Stimulated activated naive CD4-positive, alpha-beta T cell (primary cell): ENCODE results near the gene RUFY1.
"Not testable (repeated sequence)": the region's sequence is repeated elsewhere in the genome, so short reads cannot be mapped to it uniquely, and the experiment has no call there.

Source experiments
- DNase-seq, 6 experiments: peaks; one replicate each; lab custom pipeline; 2025; lab: John Stamatoyannopoulos, UW

The RUFY1 gene

GRCh38 chr5:179621551-179622214, 71.3 kb downstream of the RUFY1 start:
- peak in 1 of 6 experiments; percentile 37 for DNase-seq

GRCh38 chr5:179623003-179623905, 72.9 kb downstream of the RUFY1 start, which contains the start of gene HNRNPH1:
TSS of gene HNRNPH1 (minus strand) at chr5:179623671. CDS start at chr5:179623133, 538 bp downstream.
- peak; percentile 95 to 99 (median 99) for DNase-seq

GRCh38 chr5:179623906-179624741, 73.8 kb downstream of the RUFY1 start:
- peak in 2 of 6 experiments; percentile 19 to 80 for DNase-seq

GRCh38 chr5:179624841-179625271, 74.5 kb downstream of the RUFY1 start:
- DNase-seq = no peak

- DNase-seq = not testable (repeated sequence)
Observed at GRCh38 chr5:179633501-179634369, 83.4 kb downstream of the RUFY1 start.

GRCh38 chr5:179634370-179635172, 84.2 kb downstream of the RUFY1 start:
- not testable (repeated sequence) for DNase-seq

GRCh38 chr5:179639296-179639695, 88.9 kb downstream of the RUFY1 start:
- DNase-seq = not testable (repeated sequence)

- DNase-seq = not testable (repeated sequence)
Observed at GRCh38 chr5:179641745-179642144, 91.4 kb downstream of the RUFY1 start.

GRCh38 chr5:179642626-179643025, 92.3 kb downstream of the RUFY1 start:
- not testable (repeated sequence) for DNase-seq

- DNase-seq = not testable (repeated sequence)
Observed at GRCh38 chr5:179643141-179643920, 93.0 kb downstream of the RUFY1 start.

GRCh38 chr5:179644766-179645165, 94.4 kb downstream of the RUFY1 start:
- DNase-seq = not testable (repeated sequence)

GRCh38 chr5:179648410-179648809, 98.1 kb downstream of the RUFY1 start:
- DNase-seq = no peak

GRCh38 chr5:179649166-179649703, 98.9 kb downstream of the RUFY1 start:
- not testable (repeated sequence) for DNase-seq

GRCh38 chr5:179650245-179650644, 99.9 kb downstream of the RUFY1 start:
- DNase-seq = not testable (repeated sequence)

- not testable (repeated sequence) for DNase-seq
Observed at GRCh38 chr5:179653135-179653534, 102.8 kb downstream of the RUFY1 start.

- not testable (repeated sequence) for DNase-seq
Observed at GRCh38 chr5:179657302-179658178, 107.2 kb downstream of the RUFY1 start.

- peak in 3 of 6 experiments; percentile 9 to 26 (median 18) for DNase-seq
Observed at GRCh38 chr5:179658179-179658856, 108.0 kb downstream of the RUFY1 start.
